GOT3 (cell line): ENCODE measurements around the gene GRIN2D.
"Not testable (repeated sequence)": the region's sequence is repeated elsewhere in the genome, so short reads cannot be mapped to it uniquely, and the experiment has no call there.

Experiments used
- DNase-seq: peaks from one replicate; lab custom pipeline; 2025; ENCODE audit warnings: mixed read lengths; lab: John Stamatoyannopoulos, UW

Gene GRIN2D

GRCh38 chr19:48371771-48372170, 21.7 kb upstream of the GRIN2D start:
- DNase-seq = not testable (repeated sequence)

- DNase-seq = no peak
These were observed 20.6 kb upstream of the GRIN2D start for GRCh38 chr19:48372904-48373303.

DNA sequence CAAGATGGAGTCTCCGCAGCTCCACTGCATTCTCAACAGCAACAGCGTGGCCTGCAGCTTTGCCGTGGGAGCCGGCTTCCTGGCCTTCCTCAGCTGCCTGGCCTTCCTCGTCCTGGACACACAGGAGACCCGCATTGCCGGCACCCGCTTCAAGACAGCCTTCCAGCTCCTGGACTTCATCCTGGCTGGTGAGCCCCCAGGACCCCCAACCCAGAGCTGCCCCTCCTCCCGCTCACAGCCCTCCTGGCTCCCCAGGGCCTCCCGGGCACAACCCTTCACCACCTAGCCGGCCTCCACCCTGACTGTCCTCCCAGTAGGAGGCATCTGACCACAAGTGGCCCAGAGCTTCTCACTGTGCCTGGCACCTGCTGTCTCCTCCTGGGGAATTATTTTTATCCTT, 19.9 kb upstream of the GRIN2D start:
- DNase-seq = no peak

DNA sequence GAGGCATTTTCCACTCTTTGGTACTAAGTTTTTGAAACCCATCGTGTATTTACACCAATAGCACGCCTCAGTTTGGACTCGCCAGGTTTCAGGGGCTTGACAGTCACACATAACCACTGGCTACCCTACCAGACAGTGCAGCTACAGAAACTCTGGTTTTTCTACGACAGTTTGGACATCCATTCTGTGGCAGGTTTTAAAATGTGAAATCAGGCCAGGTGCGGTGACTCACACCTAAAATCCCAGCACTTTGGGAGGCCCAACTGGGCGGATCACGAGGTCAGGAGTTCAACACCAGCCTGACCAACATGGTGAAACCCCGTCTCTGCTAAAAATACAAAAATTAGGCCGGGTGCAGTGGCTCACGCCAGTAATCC, 15.3 kb upstream of the GRIN2D start:
- DNase-seq = no peak

- DNase-seq = no peak
These were observed 14.4 kb upstream of the GRIN2D start for GRCh38 chr19:48379058-48379457.

DNA sequence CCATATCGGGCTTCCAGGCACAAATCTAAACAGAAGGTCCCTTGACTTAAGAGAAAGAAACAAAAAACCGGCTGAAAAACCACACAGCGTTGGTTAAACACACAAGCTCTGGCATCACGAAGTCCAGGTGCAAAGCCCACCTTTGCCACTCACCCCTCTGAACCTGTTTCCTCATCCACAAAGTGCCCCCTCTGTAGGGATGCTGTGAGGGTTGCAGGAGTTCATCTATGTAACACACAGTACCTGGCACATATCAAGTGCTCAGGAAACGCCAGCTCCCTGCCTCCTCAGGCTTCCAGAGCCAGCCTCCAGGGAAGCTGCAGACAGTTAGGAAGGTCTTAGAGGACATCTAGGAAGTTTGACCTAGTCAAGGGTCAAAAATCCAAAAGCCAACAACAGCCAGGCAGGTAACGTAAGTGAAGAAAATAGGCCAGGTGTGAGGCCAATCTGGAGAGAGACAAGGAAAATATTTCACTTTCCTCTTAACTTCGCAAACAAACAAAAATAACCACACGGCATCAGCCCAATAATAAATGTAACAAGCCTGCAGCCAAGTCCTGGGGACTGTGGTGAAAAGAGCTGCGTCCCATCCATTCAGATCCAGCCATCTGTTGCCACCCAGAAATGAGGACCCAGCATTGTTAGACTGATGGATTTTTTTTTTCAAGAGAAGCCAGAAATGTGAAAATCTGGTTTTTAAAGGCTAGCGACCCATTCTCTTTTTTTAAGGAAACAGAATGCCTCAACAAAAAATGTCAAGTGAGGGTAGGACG, 12.1 kb upstream of the GRIN2D start:
- no peak for DNase-seq

DNA sequence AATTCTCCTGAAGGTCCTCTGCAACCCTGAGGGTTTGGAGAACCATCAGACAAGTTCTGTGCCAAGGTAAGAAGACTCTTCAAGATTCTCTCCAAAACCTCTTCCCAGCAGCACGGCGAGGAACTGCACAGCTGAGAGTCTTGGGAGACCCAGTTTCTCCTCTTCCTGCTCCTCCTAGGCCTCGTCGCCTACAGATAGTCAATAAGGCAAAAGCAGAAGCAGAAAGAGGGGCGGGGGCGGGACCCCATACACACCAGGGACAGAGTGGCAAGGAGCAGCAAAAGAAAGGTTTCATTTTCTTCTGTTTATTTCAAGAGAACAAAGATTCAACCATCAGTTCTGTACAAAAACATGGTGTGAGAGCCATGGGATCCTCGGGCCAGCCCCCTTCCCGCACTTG, 11.2 kb upstream of the GRIN2D start:
- DNase-seq = no peak

GRCh38 chr19:48385461-48386087, 7.9 kb upstream of the GRIN2D start:
- DNase-seq = no peak

DNA sequence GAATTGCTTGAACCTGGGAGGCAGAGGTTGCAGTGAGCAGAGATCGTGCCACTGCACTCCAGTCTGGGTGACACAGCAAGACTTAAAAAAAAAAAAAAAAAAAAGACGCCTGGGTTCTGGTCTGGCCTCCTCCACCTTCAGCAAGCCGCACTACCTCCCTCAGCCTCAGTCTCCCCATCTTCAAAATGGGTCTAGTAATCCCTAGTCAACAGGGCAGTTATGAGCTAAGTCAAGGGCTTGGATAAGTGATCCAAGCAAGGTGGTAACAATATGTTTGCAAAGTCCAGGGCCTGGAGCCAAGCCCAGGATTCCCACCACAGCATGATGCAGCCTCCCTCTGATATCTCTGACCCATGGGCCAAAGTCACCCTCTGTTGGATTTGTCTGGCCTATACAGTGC, 6.5 kb upstream of the GRIN2D start:
- DNase-seq = no peak

GRCh38 chr19:48390188-48391099, 3.0 kb upstream of the GRIN2D start:
- no peak for DNase-seq

DNA sequence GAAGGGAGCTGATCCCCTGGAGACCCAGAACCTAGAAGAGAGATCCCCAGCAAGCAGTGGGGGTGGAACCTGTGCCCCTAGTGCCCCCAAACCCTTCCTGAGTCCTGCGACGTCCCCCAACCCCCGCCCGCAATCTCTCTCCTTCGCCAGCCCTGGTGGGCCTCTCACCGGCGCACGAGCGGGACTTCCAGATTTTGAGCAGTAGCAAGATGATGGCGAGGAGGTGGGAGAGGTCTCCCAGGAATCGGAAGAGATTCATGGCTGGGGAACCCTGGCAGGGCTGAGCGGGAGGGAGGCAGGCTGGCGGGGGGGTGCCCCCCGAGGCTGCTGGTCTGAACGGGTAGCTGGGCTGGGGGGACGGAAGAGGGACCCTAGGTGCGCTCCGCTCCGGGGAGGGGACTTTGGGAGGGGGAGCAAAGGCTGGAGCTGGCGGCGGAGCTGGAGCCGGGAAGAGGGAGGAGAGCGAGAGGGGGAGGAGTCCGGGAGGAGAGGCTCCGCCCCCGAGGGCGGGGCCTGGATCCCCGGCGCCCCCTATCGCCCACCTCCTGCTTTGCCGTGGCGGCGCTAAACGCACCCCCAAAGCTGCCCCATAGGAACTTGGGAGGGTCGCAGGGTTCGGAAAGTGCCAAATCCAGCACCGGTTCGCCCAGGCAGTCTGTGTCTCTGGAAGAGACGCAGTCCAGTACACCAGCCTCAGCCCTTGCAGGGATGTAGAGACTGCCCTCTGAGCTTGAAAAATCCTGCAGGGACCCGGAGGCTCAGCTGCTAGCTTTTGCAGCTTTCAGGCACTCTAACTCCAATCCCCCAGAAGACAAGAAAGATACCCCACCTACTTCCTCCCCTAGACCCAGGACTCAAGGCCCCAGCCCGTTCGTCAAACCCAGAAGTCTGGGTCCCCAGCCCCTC, 2.1 kb upstream of the GRIN2D start, which contains the start of gene KDELR1:
Gene KDELR1, minus strand, starts transcription at position 452 of the 906 bp plus-strand sequence. Its CDS starts 193 bp downstream, at position 259.
- DNase-seq = no peak

DNA sequence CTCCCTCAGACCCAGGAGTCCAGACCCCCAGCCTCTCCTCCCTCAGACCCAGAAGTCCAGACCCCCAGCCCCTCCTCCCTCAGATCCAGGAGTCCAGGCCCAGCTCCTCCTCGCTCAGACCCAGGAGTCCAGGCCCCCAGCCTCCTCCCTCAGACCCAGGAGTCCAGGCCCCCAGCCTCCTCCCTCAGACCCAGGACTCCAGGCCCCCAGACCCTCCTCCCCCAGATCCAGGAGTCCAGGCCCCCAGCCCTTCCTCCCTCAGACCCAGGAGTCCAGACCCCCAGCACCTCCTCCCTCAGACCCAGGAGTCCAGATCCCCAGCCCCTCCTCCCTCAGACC, 1.5 kb upstream of the GRIN2D start:
- DNase-seq = not testable (repeated sequence)

DNA sequence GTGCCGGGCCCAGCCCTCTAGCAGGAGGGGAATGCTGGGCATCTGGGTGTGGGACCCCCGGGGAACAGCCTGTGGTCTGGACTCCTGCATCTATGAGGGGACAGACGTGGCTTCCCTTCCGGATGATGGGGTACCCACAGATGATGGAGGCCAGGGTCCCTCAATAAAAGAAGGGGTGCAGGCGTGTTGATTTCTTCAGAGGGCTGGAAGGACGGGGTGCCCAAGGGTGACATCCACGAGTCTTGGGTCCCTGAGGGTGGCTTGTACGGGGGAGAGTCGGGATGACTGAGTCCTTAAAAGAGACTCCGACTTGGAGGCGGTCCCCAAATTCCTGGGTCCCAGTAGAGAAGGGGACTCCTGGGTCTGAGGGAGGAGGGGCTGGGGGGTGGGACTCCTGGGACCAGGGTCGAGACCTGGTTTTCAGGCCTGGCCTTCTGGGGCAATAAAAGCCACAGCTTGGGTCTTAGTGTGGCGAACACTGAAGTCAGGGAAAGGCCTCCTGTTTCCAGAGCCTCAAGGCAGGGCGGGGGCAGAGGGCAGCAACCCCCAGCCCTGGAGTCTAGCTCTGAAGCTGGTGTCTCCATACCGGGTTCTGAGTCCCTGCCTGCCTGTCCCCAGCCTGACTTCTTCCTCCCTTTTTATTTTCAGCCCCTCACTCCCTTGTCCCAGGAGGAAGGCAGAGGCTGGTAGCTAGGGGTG, 459 bp upstream of the GRIN2D start:
- no peak for DNase-seq

DNA sequence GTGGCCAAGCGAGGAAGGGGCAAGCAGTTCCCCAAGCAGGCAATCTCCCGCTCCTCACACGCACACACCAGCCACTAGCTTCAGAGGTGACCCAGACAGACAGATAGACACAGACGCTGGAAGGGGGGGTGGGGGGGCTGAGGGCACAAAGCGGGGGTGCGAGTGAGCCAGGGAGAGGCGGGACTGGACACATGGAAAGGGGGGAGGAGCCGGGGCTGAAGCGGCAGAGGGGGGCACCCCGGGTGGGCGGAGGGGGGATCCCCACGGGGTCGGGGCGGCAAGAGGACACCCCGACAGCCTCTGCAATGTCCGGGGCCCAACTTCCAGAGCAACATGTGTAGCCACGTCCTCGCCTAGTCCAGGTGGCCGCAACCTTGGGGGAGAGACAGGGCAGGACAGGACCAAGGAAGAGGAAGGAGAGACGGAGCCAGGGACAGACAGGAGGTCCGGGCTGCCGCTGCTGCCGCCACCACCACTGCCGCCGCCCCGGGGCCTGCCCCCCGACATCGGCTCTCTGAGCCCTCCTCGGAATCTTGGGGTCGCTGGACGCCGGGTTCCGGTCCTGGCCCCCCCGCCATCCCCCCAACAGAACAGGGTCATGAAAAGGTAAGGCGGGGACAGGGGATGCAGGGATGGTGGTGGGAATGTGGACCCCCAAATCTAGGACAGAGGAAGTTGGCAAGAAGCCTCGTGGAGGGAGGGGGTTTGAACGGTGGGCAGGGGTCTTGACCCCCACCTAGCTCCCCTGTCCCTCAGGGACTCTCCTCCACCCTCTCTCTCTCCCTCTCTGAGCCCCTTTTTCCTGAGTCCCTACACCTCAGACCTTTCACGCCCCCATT, 1.1 kb downstream of the GRIN2D start:
- DNase-seq = no peak

DNA sequence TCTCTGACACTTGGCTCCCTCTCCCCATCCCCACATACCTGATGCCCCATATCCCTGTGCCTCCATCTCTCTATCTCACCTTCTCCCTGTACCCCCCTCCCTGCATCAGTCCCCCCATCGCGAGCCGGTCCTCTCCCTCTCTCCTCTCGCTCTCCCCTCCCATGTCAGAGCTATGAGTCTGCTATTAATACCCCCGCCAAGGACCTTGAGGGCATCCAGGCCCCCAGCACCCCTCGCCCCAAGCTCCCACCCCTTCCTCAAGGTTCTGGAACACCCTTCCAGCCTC, 1.6 kb downstream of the GRIN2D start:
- DNase-seq = no peak

GRCh38 chr19:48395499-48395898, 2.0 kb downstream of the GRIN2D start:
- no peak for DNase-seq

DNA sequence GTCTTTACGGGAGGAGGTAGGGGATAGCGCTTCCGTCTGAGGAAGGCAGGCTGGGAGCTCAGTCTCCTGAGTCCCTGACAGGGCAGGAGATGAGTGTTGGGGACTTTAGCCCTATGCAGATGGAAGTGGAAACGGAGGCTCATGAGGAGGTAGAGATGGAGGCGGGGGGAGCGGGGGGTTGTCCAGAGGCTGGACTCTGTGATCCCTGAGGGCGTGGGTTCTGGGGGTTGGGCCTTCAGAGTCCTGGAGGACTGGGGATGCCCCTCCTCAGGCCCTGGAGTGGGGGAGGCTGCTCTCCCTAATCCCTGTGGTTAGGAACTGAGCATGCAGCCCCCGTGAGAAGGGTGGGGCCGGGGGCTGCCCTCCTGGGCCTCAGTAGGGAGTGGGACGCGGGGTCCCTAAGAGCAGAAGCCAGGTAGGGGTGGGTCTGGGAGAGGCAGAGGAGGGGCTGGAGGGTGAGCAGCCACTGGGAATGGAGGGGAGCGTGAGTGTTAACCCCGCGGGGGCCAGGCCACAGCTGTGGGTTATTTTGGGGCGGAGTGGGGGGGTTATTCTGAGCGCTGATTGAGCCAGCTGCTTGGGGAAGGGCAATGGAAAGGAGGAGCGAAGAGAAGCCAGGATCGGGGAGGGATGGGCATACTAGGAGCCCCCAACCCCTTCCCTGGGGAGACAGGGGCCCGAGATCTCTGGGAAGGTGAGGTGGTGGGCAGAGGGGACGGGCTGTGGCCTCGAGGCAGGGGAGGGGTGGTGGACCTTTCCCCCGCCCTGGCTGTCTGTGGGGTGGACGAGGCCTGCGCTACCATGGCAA, 2.8 kb downstream of the GRIN2D start:
- DNase-seq = no peak

- no peak for DNase-seq
These were observed 3.3 kb downstream of the GRIN2D start for GRCh38 chr19:48396824-48397176.

- DNase-seq = no peak
These were observed 4.0 kb downstream of the GRIN2D start for GRCh38 chr19:48397263-48398101.
